Breast epithelium (tissue), 4 donors: ENCODE data around the gene LSAMP. TPM values are rescaled to one million over a fixed set of nuclear protein-coding genes. Genes with fewer than 3 reads are reported as not detected.

Source experiments
- DNase-seq, 2 donors: peaks; one replicate each; pipeline ENCODE4 v3.0.0-alpha.2; 2019; ENCODE audit warnings: low spot score in 2 of 2
- H3K27ac ChIP-seq, 2 donors: fragments of 200-600 bp; sonication (generic) in 1 of 2; one replicate each; pipeline ENCODE4 v1.5.1; 2016 to 2019; ENCODE audit warnings: mild to moderate bottlenecking in 1 of 2
- H3K27me3 ChIP-seq, 2 donors: fragments of 200-600 bp; sonication (generic) in 1 of 2; one replicate each; pipeline versions ENCODE4 v1.5.1 to v1.6.0; 2017 to 2019; ENCODE audit warnings: control low read depth in 1 of 2, mild to moderate bottlenecking in 1 of 2
- H3K36me3 ChIP-seq: fragments of 200-600 bp; one replicate; pipeline ENCODE4 v1.5.1; 2019
- H3K4me1 ChIP-seq, 2 donors: fragments of 200-600 bp; sonication (generic); one replicate each; pipeline ENCODE4 v1.5.1; 2016 to 2019; ENCODE audit warnings: control low read depth in 1 of 2
- H3K4me3 ChIP-seq, 3 donors: fragments of 200-600 bp; sonication (generic); 1 replicate in 2 of 3; 2 replicates in 1 of 3; pipeline ENCODE4 v1.5.1; 2016 to 2019; ENCODE audit warnings: mild to moderate bottlenecking in 3 of 3, moderate library complexity in 2 of 3
- H3K9me3 ChIP-seq, 2 donors: fragments of 200-600 bp; sonication (generic) in 1 of 2; one replicate each; pipeline ENCODE4 v1.5.1; 2016 to 2019; ENCODE audit warnings: control low read depth in 1 of 2
- POLR2A ChIP-seq: fragments of 450-650 bp; IDR thresholded peaks from one replicate; pipeline ENCODE4 v1.6.1; 2016; ENCODE audit warnings: antibody characterized with exemption, mild to moderate bottlenecking, moderate library complexity
- POLR2AphosphoS5 ChIP-seq, 3 donors: sonication (generic); formaldehyde crosslinking; IDR thresholded peaks; one replicate each; pipeline ENCODE4 v1.6.1; 2017; ENCODE audit warnings: antibody characterized with exemption in 3 of 3
- intact Hi-C: fragments of 100-400 bp; cut with DNase I; formaldehyde crosslinking; loops from one replicate; pipeline ENCODE4 v1.15.1; 2023; ENCODE audit warnings: low total_unique reads
- total RNA-seq, 3 donors: library from RNA; depleted of rRNA; stranded (reverse); fragments of >200 nt; gene quantifications; one replicate each; pipeline ENCODE4 v1.1.0, GENCODE V29; 2016
- TF ChIP-seq, protein P1 (sequence below), 3 donors: fragments of 450-650 bp; IDR thresholded peaks; one replicate each; pipeline ENCODE4 v1.5.1; 2016 to 2017; ENCODE audit warnings: antibody characterized with exemption in 3 of 3, mild to moderate bottlenecking in 3 of 3, moderate library complexity in 3 of 3

Gene LSAMP
- total RNA-seq, 3 donors from 2014 or later = 1.6 to 3.8 (median 3.5) TPM

- DNase-seq = no peak
- Histone ChIP-seq H3K27me3 (no peaks in the 10 kb centered on the region), H3K4me1 (no peaks in the 10 kb centered on the region), H3K9me3 (no peaks in the 10 kb centered on the region), H3K36me3 (no peaks in the 10 kb centered on the region), H3K4me3 (no peak overlapping the region), H3K27ac (no peak overlapping the region)
- intact Hi-C loops = no loop called here
- TF ChIP-seq, protein P1, sequence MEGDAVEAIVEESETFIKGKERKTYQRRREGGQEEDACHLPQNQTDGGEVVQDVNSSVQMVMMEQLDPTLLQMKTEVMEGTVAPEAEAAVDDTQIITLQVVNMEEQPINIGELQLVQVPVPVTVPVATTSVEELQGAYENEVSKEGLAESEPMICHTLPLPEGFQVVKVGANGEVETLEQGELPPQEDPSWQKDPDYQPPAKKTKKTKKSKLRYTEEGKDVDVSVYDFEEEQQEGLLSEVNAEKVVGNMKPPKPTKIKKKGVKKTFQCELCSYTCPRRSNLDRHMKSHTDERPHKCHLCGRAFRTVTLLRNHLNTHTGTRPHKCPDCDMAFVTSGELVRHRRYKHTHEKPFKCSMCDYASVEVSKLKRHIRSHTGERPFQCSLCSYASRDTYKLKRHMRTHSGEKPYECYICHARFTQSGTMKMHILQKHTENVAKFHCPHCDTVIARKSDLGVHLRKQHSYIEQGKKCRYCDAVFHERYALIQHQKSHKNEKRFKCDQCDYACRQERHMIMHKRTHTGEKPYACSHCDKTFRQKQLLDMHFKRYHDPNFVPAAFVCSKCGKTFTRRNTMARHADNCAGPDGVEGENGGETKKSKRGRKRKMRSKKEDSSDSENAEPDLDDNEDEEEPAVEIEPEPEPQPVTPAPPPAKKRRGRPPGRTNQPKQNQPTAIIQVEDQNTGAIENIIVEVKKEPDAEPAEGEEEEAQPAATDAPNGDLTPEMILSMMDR (IDR thresholded peaks at IDR 0.05) = no peak
- TF ChIP-seq POLR2A (no peak), POLR2AphosphoS5 (IDR thresholded peaks at IDR 0.05) (no peak)
Measured at GRCh38 chr3:116367761-116368395, 77.4 kb downstream of the LSAMP start.

- Histone ChIP-seq H3K27me3 (no peaks in the 10 kb centered on the region), H3K27ac (no peak overlapping the region), H3K4me1 (no peaks in the 10 kb centered on the region), H3K4me3 (no peak overlapping the region), H3K9me3 (no peaks in the 10 kb centered on the region), H3K36me3 (no peaks in the 10 kb centered on the region)
- DNase-seq = no peak
- intact Hi-C loops = no loop called here
- TF ChIP-seq POLR2AphosphoS5 (IDR thresholded peaks at IDR 0.05) (no peak), POLR2A (no peak)
- TF ChIP-seq, protein P1 (IDR thresholded peaks at IDR 0.05) = no peak
Measured at GRCh38 chr3:116356056-116356455, 89.2 kb downstream of the LSAMP start.

DNA sequence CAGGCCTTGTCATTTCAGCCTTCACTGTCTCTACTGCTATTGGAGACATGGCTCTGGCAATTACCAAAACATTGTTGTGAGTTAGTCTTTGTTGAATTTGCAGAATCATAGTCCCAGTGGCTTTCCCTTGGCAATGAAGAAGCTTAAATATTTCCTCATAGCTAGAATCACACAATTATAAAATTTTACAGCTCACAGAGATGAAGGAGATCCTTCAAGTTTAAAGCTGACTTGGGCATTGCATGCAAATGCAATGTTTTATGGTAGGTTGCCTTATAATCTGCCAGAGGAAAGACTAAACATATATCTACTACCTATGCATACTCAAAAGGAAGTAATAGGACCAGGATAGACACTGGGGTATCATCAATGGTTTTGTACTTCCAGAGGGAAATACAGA, 90.9 kb downstream of the LSAMP start:
- no peaks in the 10 kb centered on the region for H3K4me1 ChIP-seq
- H3K9me3 ChIP-seq = no peaks in the 10 kb centered on the region
- no peak overlapping the region for H3K4me3 ChIP-seq
- no peak for TF ChIP-seq POLR2A
- TF ChIP-seq, protein P1 (IDR thresholded peaks at IDR 0.05) = no peak
- no peak for TF ChIP-seq POLR2AphosphoS5 (IDR thresholded peaks at IDR 0.05)
- no peaks in the 10 kb centered on the region for H3K36me3 ChIP-seq
- no peak overlapping the region for H3K27ac ChIP-seq
- no peak for DNase-seq
- H3K27me3 ChIP-seq = no peaks in the 10 kb centered on the region
- intact Hi-C loops = no loop called here

DNA sequence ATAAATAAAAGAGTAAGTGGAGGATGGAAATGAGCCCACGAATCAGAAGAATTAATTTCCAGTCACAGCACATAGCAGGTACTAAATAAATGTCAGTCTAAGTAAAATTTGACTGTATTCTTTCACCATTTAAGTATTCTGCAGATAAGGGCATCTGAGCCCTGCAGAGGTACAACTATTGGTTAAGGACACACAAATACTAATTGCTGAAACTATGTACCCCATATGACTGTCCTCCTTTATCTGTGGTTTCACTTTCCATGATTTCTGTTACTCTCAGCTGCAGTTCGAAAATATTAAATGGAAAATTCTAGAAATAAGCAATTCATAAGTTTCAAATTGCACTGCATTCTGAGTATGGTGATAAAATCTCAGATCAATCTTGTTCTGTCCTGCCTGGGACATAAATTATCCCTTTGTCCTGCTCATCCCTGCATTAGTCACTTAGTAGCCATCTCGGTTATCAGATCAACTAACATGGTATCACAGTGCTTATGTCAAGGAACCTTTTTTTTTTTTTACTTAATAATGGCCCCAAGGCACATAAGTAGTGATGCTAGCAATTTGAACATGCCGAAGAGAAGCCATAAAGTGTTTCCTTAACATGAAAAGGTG, 95.1 kb downstream of the LSAMP start:
- intact Hi-C loops = no loop called here
- DNase-seq = no peak
- no peak overlapping the region for H3K4me3 ChIP-seq
- no peak for TF ChIP-seq POLR2A
- TF ChIP-seq, protein P1 (IDR thresholded peaks at IDR 0.05) = no peak
- TF ChIP-seq POLR2AphosphoS5 (IDR thresholded peaks at IDR 0.05) = no peak
- no peaks in the 10 kb centered on the region for H3K27me3 ChIP-seq
- no peak overlapping the region for H3K27ac ChIP-seq
- no peaks in the 10 kb centered on the region for H3K36me3 ChIP-seq
- H3K4me1 ChIP-seq = no peaks in the 10 kb centered on the region
- H3K9me3 ChIP-seq = no peaks in the 10 kb centered on the region

GRCh38 chr3:116348216-116348615, 97.1 kb downstream of the LSAMP start:
- Histone ChIP-seq H3K4me1 (no peaks in the 10 kb centered on the region), H3K27me3 (no peaks in the 10 kb centered on the region), H3K9me3 (no peaks in the 10 kb centered on the region), H3K4me3 (no peak overlapping the region), H3K36me3 (no peaks in the 10 kb centered on the region), H3K27ac (no peak overlapping the region)
- intact Hi-C loops = no loop called here
- TF ChIP-seq, protein P1 (IDR thresholded peaks at IDR 0.05) = no peak
- no peak for TF ChIP-seq POLR2AphosphoS5 (IDR thresholded peaks at IDR 0.05)
- no peak for TF ChIP-seq POLR2A
- DNase-seq = no peak
